Upper lobe of right lung (tissue), 1 donor: ENCODE measurements around the gene BORCS5. TPM values are rescaled to one million over a fixed set of nuclear protein-coding genes. Genes with fewer than 3 reads are reported as not detected.

Experiments used
- ATAC-seq: fragments of 200-7000 bp; cut with Tn5 transposase; one replicate; pipeline ENCODE4 v1.9.1; 2020; ENCODE audit warnings: mild to moderate bottlenecking, moderate library complexity
- DNase-seq: peaks from one replicate; pipeline ENCODE4 v3.0.0-alpha.2; 2020
- H3K27ac ChIP-seq: fragments of 200-600 bp; one replicate; pipeline ENCODE4 v1.8.0; 2022
- H3K27me3 ChIP-seq: fragments of 200-600 bp; one replicate; pipeline ENCODE4 v1.8.0; 2022; ENCODE audit warnings: mild to moderate bottlenecking
- H3K36me3 ChIP-seq: fragments of 200-600 bp; one replicate; pipeline ENCODE4 v1.8.0; 2022
- H3K4me1 ChIP-seq: fragments of 200-600 bp; one replicate; pipeline ENCODE4 v1.8.0; 2022
- H3K4me3 ChIP-seq: fragments of 200-600 bp; one replicate; pipeline ENCODE4 v1.8.0; 2022; ENCODE audit warnings: mild to moderate bottlenecking
- H3K9me3 ChIP-seq: fragments of 200-600 bp; one replicate; pipeline ENCODE4 v1.8.0; 2022
- intact Hi-C: fragments of 100-400 bp; cut with DNase I; formaldehyde crosslinking; loops from one replicate; pipeline ENCODE4 v1.11.0; 2022
- total RNA-seq: library from RNA; stranded (reverse); fragmentation: NEBNext Ultra II Directional; extraction: Animal tissue kit (Norgen Biotek cat#: 25700); gene quantifications from one replicate; pipeline ENCODE4 v1.2.1, GENCODE V29; 2021
- TF ChIP-seq, protein P1 (sequence below): fragments of 200-600 bp; IDR thresholded peaks from one replicate; pipeline ENCODE4 v1.8.0; 2022; ENCODE audit warnings: antibody characterized with exemption
- donor health status: DM: no; HTN: yes; CAD: no; lungs with severe emphysema.

BORCS5 gene
- total RNA-seq, 1 donor from 2014 or later = 14.0 TPM

DNA sequence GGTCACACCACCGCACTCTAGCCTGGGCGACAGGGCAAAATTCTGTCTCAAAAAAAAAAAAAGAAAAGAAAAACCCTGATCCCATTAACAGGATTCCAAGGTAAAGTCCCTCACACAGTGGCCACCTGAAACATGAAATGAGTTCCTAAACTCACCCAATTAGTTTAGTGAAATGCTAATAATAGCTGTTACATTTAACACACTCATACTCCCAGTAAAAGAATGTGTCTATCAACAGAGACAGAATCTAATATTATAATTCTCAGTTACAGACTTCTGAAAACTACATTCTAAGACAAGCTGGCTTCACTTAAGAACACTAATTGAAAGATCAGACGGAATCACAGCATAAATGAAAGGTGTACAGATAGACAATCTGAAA, 161.6 kb downstream of the BORCS5 start:
- no peak for DNase-seq
- H3K4me1 ChIP-seq = no peaks in the 10 kb centered on the region
- H3K27me3 ChIP-seq = no peaks in the 10 kb centered on the region
- H3K36me3 ChIP-seq = peaks cover 42% of the 10 kb centered on the region
- TF ChIP-seq, protein P1, sequence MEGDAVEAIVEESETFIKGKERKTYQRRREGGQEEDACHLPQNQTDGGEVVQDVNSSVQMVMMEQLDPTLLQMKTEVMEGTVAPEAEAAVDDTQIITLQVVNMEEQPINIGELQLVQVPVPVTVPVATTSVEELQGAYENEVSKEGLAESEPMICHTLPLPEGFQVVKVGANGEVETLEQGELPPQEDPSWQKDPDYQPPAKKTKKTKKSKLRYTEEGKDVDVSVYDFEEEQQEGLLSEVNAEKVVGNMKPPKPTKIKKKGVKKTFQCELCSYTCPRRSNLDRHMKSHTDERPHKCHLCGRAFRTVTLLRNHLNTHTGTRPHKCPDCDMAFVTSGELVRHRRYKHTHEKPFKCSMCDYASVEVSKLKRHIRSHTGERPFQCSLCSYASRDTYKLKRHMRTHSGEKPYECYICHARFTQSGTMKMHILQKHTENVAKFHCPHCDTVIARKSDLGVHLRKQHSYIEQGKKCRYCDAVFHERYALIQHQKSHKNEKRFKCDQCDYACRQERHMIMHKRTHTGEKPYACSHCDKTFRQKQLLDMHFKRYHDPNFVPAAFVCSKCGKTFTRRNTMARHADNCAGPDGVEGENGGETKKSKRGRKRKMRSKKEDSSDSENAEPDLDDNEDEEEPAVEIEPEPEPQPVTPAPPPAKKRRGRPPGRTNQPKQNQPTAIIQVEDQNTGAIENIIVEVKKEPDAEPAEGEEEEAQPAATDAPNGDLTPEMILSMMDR = no peak
- ATAC-seq = no peak
- H3K27ac ChIP-seq = no peak overlapping the region
- intact Hi-C loops = no loop called here
- H3K9me3 ChIP-seq = no peaks in the 10 kb centered on the region
- no peak overlapping the region for H3K4me3 ChIP-seq

DNA sequence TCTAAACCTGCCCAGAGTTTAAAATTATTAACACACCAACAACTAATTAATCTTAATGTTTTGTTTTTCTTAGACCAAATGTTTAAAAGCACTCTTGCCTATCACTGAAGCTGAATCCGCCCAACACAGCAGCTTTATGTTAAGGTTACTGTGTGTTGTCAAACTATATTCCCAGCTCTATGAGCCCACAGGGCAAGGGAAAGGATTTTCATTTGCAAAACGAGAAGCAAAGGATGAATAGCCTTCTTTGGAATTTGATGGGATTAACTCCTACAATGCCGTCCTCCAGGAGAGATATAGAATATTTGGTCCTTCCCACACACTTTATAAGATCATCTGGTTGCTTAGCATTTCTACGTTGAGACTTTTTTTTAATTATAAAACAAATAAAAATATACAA, 162.0 kb downstream of the BORCS5 start:
- no peak for ATAC-seq
- Histone ChIP-seq H3K27ac (no peak overlapping the region), H3K9me3 (no peaks in the 10 kb centered on the region), H3K4me3 (no peak overlapping the region), H3K27me3 (no peaks in the 10 kb centered on the region), H3K4me1 (no peaks in the 10 kb centered on the region), H3K36me3 (peaks cover 42% of the 10 kb centered on the region)
- intact Hi-C loops = no loop called here
- TF ChIP-seq, protein P1 = no peak
- DNase-seq = no peak

Other genes starting within 250 kb of the BORCS5 start
- gene LRP6, start 90.0 kb upstream of the BORCS5 start, total RNA-seq = 55.8 TPM
- 26.4 TPM for gene MANSC1, start 6.8 kb upstream of the BORCS5 start, total RNA-seq
- gene DUSP16, start 205.8 kb downstream of the BORCS5 start, total RNA-seq = 50.6 TPM